ENCODE measurements around the gene ARHGAP42. TPM values are rescaled to one million over a fixed set of nuclear protein-coding genes. Genes with fewer than 3 reads are reported as not detected.

ARHGAP42 gene
- total RNA-seq, 1 donor from 2014 or later = 21.6 TPM

GRCh38 chr11:100922121-100922520, 235.0 kb downstream of the ARHGAP42 start:
- H3K4me3 Mint-ChIP-seq = no peak overlapping the region
- no peaks in the 10 kb centered on the region for H3K4me1 Mint-ChIP-seq
- no peaks in the 10 kb centered on the region for H3K9me3 Mint-ChIP-seq
- no peak for DNase-seq (ENCODE audit: low read depth, low spot score)
- H3K36me3 Mint-ChIP-seq (ENCODE audit: low read depth) = no peaks in the 10 kb centered on the region
- H3K27me3 Mint-ChIP-seq (ENCODE audit: low read depth) = no peaks in the 10 kb centered on the region
- H3K27ac Mint-ChIP-seq (ENCODE audit: unreplicated experiment) = no peak overlapping the region
- no peak for TF ChIP-seq CTCF (conservative IDR thresholded peaks at IDR 0.05)

GRCh38 chr11:100923555-100923954, 236.5 kb downstream of the ARHGAP42 start:
- no peaks in the 10 kb centered on the region for H3K36me3 Mint-ChIP-seq (ENCODE audit: low read depth)
- no peaks in the 10 kb centered on the region for H3K27me3 Mint-ChIP-seq (ENCODE audit: low read depth)
- peaks cover 9% of the 10 kb centered on the region for H3K4me1 Mint-ChIP-seq
- H3K27ac Mint-ChIP-seq (ENCODE audit: unreplicated experiment) = no peak overlapping the region
- no peak overlapping the region for H3K4me3 Mint-ChIP-seq
- no peaks in the 10 kb centered on the region for H3K9me3 Mint-ChIP-seq
- no peak for TF ChIP-seq CTCF (conservative IDR thresholded peaks at IDR 0.05)
- DNase-seq (ENCODE audit: low read depth, low spot score) = no peak

GRCh38 chr11:100925935-100926334, 238.8 kb downstream of the ARHGAP42 start:
- peaks cover 16% of the 10 kb centered on the region for H3K4me1 Mint-ChIP-seq
- no peaks in the 10 kb centered on the region for H3K9me3 Mint-ChIP-seq
- no peaks in the 10 kb centered on the region for H3K27me3 Mint-ChIP-seq (ENCODE audit: low read depth)
- TF ChIP-seq CTCF (conservative IDR thresholded peaks at IDR 0.05) = no peak
- H3K36me3 Mint-ChIP-seq (ENCODE audit: low read depth) = no peaks in the 10 kb centered on the region
- no peak overlapping the region for H3K4me3 Mint-ChIP-seq
- no peak for DNase-seq (ENCODE audit: low read depth, low spot score)
- no peak overlapping the region for H3K27ac Mint-ChIP-seq (ENCODE audit: unreplicated experiment)

GRCh38 chr11:100927579-100927978, 240.5 kb downstream of the ARHGAP42 start:
- no peaks in the 10 kb centered on the region for H3K36me3 Mint-ChIP-seq (ENCODE audit: low read depth)
- H3K4me1 Mint-ChIP-seq = peaks cover 16% of the 10 kb centered on the region
- DNase-seq (ENCODE audit: low read depth, low spot score) = no peak

GRCh38 chr11:100928426-100928825, 241.3 kb downstream of the ARHGAP42 start:
- H3K4me3 Mint-ChIP-seq = no peak overlapping the region
- no peak overlapping the region for H3K27ac Mint-ChIP-seq (ENCODE audit: unreplicated experiment)
- no peaks in the 10 kb centered on the region for H3K9me3 Mint-ChIP-seq
- no peak for DNase-seq (ENCODE audit: low read depth, low spot score)
- H3K4me1 Mint-ChIP-seq = peaks cover 16% of the 10 kb centered on the region
- no peak for TF ChIP-seq CTCF (conservative IDR thresholded peaks at IDR 0.05)
- no peaks in the 10 kb centered on the region for H3K36me3 Mint-ChIP-seq (ENCODE audit: low read depth)
- no peaks in the 10 kb centered on the region for H3K27me3 Mint-ChIP-seq (ENCODE audit: low read depth)

More at GRCh38 chr11:100927579-100927978, 240.5 kb downstream of the ARHGAP42 start:
- H3K27ac Mint-ChIP-seq (ENCODE audit: unreplicated experiment) = no peak overlapping the region
- no peaks in the 10 kb centered on the region for H3K27me3 Mint-ChIP-seq (ENCODE audit: low read depth)
- H3K9me3 Mint-ChIP-seq = no peaks in the 10 kb centered on the region
- no peak for TF ChIP-seq CTCF (conservative IDR thresholded peaks at IDR 0.05)
- no peak overlapping the region for H3K4me3 Mint-ChIP-seq

- TF ChIP-seq CTCF (conservative IDR thresholded peaks at IDR 0.05) = no peak
- Mint-ChIP-seq H3K27ac (ENCODE audit: unreplicated experiment) (no peak overlapping the region), H3K9me3 (no peaks in the 10 kb centered on the region), H3K4me1 (peaks cover 16% of the 10 kb centered on the region), H3K27me3 (ENCODE audit: low read depth) (no peaks in the 10 kb centered on the region), H3K36me3 (ENCODE audit: low read depth) (no peaks in the 10 kb centered on the region), H3K4me3 (no peak overlapping the region)
- no peak for DNase-seq (ENCODE audit: low read depth, low spot score)
Measured at GRCh38 chr11:100929377-100929776, 242.3 kb downstream of the ARHGAP42 start.
